ENCODE results near the gene ZBTB40. TPM values are rescaled to one million over a fixed set of nuclear protein-coding genes. Genes with fewer than 3 reads are reported as not detected.

Gene ZBTB40
- total and polyA plus RNA-seq, 10 of the 15 experiments (the other 5 are each of a cell fraction or from before 2014, with no cell fraction given): 1.9 to 14.4 (median 9.0) TPM

DNA sequence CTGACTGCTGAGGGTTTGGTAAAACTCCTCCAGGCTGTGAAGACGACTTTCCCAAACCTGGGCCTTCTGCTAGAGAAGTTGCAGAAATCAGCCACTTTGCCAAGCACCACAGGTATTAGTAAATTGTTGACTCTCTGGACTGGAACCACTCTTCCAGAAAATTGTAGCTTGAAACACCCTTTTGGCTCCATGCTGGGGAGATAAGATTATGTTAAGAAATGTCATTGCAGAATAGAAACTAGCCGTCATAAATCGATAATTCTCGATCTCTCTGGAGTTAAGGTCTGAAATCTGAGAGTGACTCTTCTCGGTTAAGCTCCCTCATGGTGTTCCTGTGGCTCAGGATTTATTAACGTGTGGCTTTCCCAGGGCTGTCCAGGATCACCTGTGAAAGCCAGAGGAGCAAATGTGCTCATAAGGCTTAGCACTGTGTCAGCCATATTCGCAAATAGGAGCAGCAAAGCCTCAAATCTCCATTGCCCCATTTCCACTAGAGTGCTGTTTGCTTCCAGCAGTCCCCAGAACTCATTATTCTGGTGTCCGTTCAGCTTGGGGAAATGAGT is 54.6 kb downstream of the ZBTB40 start:
- Histone ChIP-seq H3K9ac (ENCODE audit: control insufficient read depth, insufficient read depth, low read length) (no peak overlapping the region), H3K4me2 (ENCODE audit: control insufficient read depth, insufficient read depth) (no peak overlapping the region), H3K27me3 (replicated peaks in 1 of 2; ENCODE audit: control insufficient read depth in 2 of 2, insufficient read depth in 2 of 2, low read length in 1 of 2) (no peaks in the 10 kb centered on the region), H3K36me3 (ENCODE audit: control insufficient read depth in 2 of 2, insufficient read depth in 2 of 2, low read length in 1 of 2) (peaks cover 1 to 26% of the 10 kb centered on the region in 2 experiments), H4K20me1 (ENCODE audit: control insufficient read depth, insufficient read depth) (no peaks in the 10 kb centered on the region), H3K27ac (ENCODE audit: control insufficient read depth, insufficient read depth) (no peak overlapping the region), H3K9me3 (replicated peaks; ENCODE audit: control insufficient read depth, insufficient read depth, low read length) (no peaks in the 10 kb centered on the region), H3K4me3 (no peak overlapping the region), H2AFZ (ENCODE audit: control insufficient read depth, low read depth, low read length) (no peak overlapping the region), H3K4me1 (ENCODE audit: control insufficient read depth, insufficient read depth, low read length) (no peaks in the 10 kb centered on the region), H3K79me2 (ENCODE audit: control insufficient read depth, insufficient read depth, low read length) (no peaks in the 10 kb centered on the region)
- TF ChIP-seq MYC (IDR thresholded peaks at IDR 0.05; ENCODE audit: insufficient read depth, insufficient read length, insufficient replicate concordance, low read length, severe bottlenecking) (no peak), NFYA (IDR thresholded peaks at IDR 0.05; ENCODE audit: borderline replicate concordance, low read depth, low read length) (no peak), E2F4 (IDR thresholded peaks at IDR 0.05; ENCODE audit: low read depth, low read length) (no peak), SIX5 (IDR thresholded peaks at IDR 0.05; ENCODE audit: low read depth, low read length, severe bottlenecking) (no peak), KDM1A (IDR thresholded peaks at IDR 0.05; ENCODE audit: borderline replicate concordance) (no peak), ZNF217 (IDR thresholded peaks at IDR 0.05) (no peak), PAX5 (IDR thresholded peaks at IDR 0.05; ENCODE audit: borderline replicate concordance, low read depth, low read length) (no peak), RAD51 (IDR thresholded peaks at IDR 0.05) (no peak), GATAD2B (conservative IDR thresholded peaks at IDR 0.05; ENCODE audit: low read depth) (no peak)
- RAD21 ChIA-PET (ENCODE audit: unreplicated experiment): no interaction called here
- DNase-seq (ENCODE audit: low read depth, low spot score) (no peak), FAIRE-seq (no peak), ATAC-seq (no peak)
- in situ Hi-C loops (cut with MboI) (no loop called here), intact Hi-C loops (cut with micrococcal nuclease; ENCODE audit: unreplicated experiment) (no loop called here)
- POLR2A ChIA-PET: no interaction called here
- CTCF ChIA-PET: no interaction called here
- 97% methylated on average over 8 of the region's 8 CpGs for WGBS (ENCODE audit: insufficient coverage, insufficient replicate concordance, low lambda C conversion rate, missing lambda C conversion rate)
- SMC1A ChIA-PET (ENCODE audit: uncharacterized antibody, unreplicated experiment): interaction anchor here (1.4 kb wide), 1 partner anchor 39 kb away, joined by 3 read pairs; no protein-coding TSS in a partner anchor
- BruUV-seq (replicated peaks): no TSS peak

Data from GM12878 (cell line).